Measurements from ENCODE around the gene COL24A1. TPM values are rescaled to one million over a fixed set of nuclear protein-coding genes. Genes with fewer than 3 reads are reported as not detected.

COL24A1 gene
- total RNA-seq, 2 experiments from 2014 or later, result not detected

DNA sequence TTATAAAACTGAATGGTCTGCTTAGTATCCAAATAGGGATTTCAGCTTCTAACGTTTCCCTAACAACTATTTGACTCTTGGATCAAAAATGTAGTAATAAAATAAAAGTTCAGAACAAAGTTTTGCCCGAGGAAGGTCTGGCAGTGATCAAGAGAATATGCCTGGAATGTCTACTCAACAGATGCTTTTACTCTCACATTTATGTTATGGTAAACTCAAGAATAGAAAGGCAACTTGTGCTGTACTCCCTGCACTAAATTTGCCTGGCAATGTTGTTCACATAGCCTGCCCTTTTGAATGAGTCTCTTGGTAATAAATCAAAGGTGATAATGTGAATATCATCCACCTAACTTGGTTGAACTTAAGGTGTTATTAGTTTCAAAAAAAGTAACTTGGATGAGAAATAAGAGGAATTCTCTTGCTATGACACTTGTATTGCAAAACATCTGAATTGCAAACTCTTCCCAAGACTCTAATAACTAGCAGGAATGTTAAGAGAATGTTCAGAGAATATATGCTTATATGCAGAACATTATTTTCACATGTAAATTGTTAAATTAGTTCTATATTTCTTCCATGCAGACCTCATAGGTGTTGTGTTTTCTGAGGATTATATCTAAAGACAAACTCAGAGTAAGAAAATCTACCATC is 215.8 kb downstream of the COL24A1 start:
- ChIA-PET CTCF (no interaction called here), POLR2A (no interaction called here)
- Mint-ChIP-seq H3K4me3 (no peak overlapping the region), H3K36me3 (no peaks in the 10 kb centered on the region), H3K27me3 (no peaks in the 10 kb centered on the region), H3K9me3 (no peaks in the 10 kb centered on the region), H3K4me1 (ENCODE audit: low read depth) (no peaks in the 10 kb centered on the region), H3K27ac (no peak overlapping the region)
- DNase-seq, result no peak
- intact Hi-C loops (cut with micrococcal nuclease), result no loop called here

GRCh38 chr1:85938829-85939228 is 217.7 kb downstream of the COL24A1 start:
- ChIA-PET POLR2A (no interaction called here), CTCF (no interaction called here)
- Mint-ChIP-seq H3K36me3 (no peaks in the 10 kb centered on the region), H3K9me3 (no peaks in the 10 kb centered on the region), H3K4me3 (no peak overlapping the region), H3K27me3 (no peaks in the 10 kb centered on the region), H3K27ac (no peak overlapping the region), H3K4me1 (ENCODE audit: low read depth) (no peaks in the 10 kb centered on the region)
- intact Hi-C loops (cut with micrococcal nuclease), result no loop called here
- DNase-seq, result no peak

DNA sequence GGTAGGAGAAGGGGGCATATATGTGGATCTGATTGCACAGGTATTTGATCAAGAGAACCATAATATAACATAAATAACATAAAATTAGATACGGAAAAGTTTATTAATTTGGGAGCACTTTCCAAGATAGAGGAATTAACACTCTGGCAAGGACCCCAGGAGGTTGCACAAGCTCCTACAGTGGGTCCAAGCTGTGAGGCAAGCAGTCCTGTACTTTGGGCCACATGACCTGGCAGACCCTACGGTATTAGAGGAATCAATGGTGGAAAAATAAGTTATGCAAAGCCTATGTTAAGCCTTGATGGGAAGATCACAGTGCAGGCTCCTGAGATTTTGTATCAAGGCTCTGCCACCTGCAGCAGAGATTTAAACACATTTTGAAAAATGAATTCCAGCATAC is 220.1 kb downstream of the COL24A1 start:
- intact Hi-C loops (cut with micrococcal nuclease), result no loop called here
- H3K4me1 Mint-ChIP-seq (ENCODE audit: low read depth), result no peaks in the 10 kb centered on the region
- ChIA-PET POLR2A (no interaction called here), CTCF (no interaction called here)
- H3K9me3 Mint-ChIP-seq, result no peaks in the 10 kb centered on the region
- no peaks in the 10 kb centered on the region for H3K36me3 Mint-ChIP-seq
- DNase-seq, result no peak
- H3K27me3 Mint-ChIP-seq, result no peaks in the 10 kb centered on the region
- no peak overlapping the region for H3K4me3 Mint-ChIP-seq
- no peak overlapping the region for H3K27ac Mint-ChIP-seq

DNA sequence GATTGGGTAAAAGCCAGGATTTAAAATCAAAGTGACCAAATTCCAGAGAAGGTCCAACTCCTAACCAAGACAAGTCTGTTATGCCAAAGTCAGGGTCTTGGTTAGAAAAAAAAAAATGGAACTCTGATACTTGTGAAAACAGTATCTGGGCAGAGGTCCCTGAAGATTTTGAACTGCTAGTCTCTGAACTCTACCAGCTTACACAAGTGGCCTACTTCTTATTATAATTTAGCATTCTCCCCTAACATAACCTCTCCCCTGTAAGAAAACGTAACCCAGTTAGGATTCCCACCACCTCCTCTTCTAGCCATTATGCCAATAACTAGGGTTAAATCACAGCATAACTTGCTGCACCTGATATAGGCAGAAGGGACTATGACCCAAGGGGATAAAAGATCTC is 220.5 kb downstream of the COL24A1 start:
- POLR2A ChIA-PET, result no interaction called here
- Mint-ChIP-seq H3K4me3 (no peak overlapping the region), H3K9me3 (no peaks in the 10 kb centered on the region), H3K27ac (no peak overlapping the region), H3K36me3 (no peaks in the 10 kb centered on the region), H3K4me1 (ENCODE audit: low read depth) (no peaks in the 10 kb centered on the region), H3K27me3 (no peaks in the 10 kb centered on the region)
- intact Hi-C loops (cut with micrococcal nuclease), result no loop called here
- CTCF ChIA-PET, result no interaction called here
- no peak for DNase-seq

- CTCF ChIA-PET, result no interaction called here
- Mint-ChIP-seq H3K4me3 (no peak overlapping the region), H3K27ac (no peak overlapping the region), H3K36me3 (no peaks in the 10 kb centered on the region), H3K27me3 (no peaks in the 10 kb centered on the region), H3K9me3 (no peaks in the 10 kb centered on the region), H3K4me1 (ENCODE audit: low read depth) (no peaks in the 10 kb centered on the region)
- DNase-seq, result no peak
- POLR2A ChIA-PET, result no interaction called here
- intact Hi-C loops (cut with micrococcal nuclease), result no loop called here
These were observed 221.3 kb downstream of the COL24A1 start for GRCh38 chr1:85935234-85935633.

DNA sequence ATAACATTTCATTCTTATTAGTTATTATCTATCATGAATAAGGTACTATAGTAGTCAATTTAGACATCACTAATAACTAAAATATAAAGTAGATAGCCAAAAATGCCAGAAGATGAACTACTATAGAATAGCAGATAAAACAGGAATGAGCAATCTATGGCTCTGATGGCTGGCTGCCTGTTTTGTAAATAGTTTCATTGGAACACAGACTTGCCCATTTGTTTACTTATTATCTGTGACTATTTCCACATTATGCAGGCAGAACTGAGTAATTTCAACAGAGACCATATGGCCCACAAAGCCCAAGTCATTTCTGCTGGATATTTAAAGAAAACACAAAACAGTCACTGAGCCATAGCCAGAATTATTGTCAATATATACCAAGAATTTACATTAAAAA is 222.1 kb downstream of the COL24A1 start:
- POLR2A ChIA-PET, result no interaction called here
- no peak for DNase-seq
- intact Hi-C loops (cut with micrococcal nuclease), result no loop called here
- no peak overlapping the region for H3K27ac Mint-ChIP-seq
- H3K36me3 Mint-ChIP-seq, result no peaks in the 10 kb centered on the region
- CTCF ChIA-PET, result no interaction called here
- H3K4me1 Mint-ChIP-seq (ENCODE audit: low read depth), result no peaks in the 10 kb centered on the region
- H3K4me3 Mint-ChIP-seq, result no peak overlapping the region
- H3K27me3 Mint-ChIP-seq, result no peaks in the 10 kb centered on the region
- no peaks in the 10 kb centered on the region for H3K9me3 Mint-ChIP-seq

DNA sequence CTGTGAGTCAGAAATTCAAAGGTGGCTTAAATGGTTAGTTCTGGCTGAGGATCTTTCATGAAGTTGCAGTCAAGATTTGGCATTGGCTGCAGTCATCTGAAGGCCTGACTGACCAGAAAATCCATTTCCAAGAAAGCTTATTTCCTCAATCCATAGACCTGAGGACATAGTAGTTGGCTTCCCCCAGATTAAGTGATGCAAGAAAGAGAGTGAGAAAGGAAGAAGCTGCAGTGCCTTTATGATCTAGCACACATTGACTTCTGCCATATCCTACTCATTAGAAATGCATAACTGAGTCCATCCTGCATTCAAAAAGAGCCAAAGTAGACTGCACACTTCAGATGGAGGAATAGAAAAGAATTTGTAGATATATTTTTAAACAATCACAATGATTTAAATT is 222.6 kb downstream of the COL24A1 start:
- intact Hi-C loops (cut with micrococcal nuclease), result no loop called here
- no peak for DNase-seq
- Mint-ChIP-seq H3K9me3 (no peaks in the 10 kb centered on the region), H3K4me3 (no peak overlapping the region), H3K36me3 (no peaks in the 10 kb centered on the region), H3K4me1 (ENCODE audit: low read depth) (no peaks in the 10 kb centered on the region), H3K27ac (no peak overlapping the region), H3K27me3 (no peaks in the 10 kb centered on the region)
- POLR2A ChIA-PET, result no interaction called here
- CTCF ChIA-PET, result no interaction called here

DNA sequence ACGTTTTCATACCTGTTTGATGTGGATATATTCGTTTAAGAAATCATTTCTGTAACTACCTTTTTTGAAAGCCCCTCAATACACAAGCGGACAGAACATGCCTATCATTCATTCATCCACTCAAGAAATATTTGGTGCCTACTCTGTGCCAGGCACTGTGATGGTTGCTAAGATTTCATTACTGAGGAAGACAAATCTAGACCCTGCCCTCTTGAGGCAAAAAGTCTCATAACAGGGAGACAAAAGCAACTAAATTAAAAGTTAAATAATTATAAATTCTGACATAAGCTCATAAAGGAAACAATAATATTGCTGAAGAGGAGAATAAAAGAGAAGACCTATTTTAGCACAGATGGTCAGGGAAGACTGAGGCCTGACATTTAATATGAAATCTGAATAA is 244.8 kb downstream of the COL24A1 start:
- ChIA-PET POLR2A (no interaction called here), CTCF (no interaction called here)
- Mint-ChIP-seq H3K27ac (no peak overlapping the region), H3K4me1 (ENCODE audit: low read depth) (no peaks in the 10 kb centered on the region), H3K4me3 (no peak overlapping the region), H3K36me3 (no peaks in the 10 kb centered on the region), H3K9me3 (no peaks in the 10 kb centered on the region), H3K27me3 (no peaks in the 10 kb centered on the region)
- DNase-seq, result no peak
- intact Hi-C loops (cut with micrococcal nuclease), result no loop called here

DNA sequence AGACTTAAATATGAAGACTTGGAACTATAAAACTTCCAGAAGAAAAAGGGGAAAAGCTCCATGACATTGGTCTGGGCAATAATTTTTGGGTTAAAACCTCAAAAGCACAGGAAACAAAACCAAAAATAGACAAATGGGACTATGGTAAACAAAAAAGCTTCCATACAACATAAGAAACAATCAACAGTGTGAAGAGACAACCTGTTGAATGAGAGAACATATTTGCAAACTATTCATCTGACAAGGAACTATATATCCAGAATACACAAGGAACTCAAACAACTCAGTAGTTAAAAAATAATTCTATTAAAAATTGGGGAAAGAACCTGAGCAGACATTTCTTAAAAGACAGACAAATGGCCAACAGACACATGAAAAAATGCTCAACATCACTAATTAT is 255.7 kb downstream of the COL24A1 start:
- no peaks in the 10 kb centered on the region for H3K9me3 Mint-ChIP-seq
- DNase-seq, result no peak
- ChIA-PET CTCF (no interaction called here), POLR2A (no interaction called here)
- no peaks in the 10 kb centered on the region for H3K4me1 Mint-ChIP-seq (ENCODE audit: low read depth)
- H3K4me3 Mint-ChIP-seq, result no peak overlapping the region
- no peaks in the 10 kb centered on the region for H3K36me3 Mint-ChIP-seq
- no peaks in the 10 kb centered on the region for H3K27me3 Mint-ChIP-seq
- intact Hi-C loops (cut with micrococcal nuclease), result no loop called here
- H3K27ac Mint-ChIP-seq, result no peak overlapping the region

GRCh38 chr1:85898861-85899260 is 257.7 kb downstream of the COL24A1 start:
- H3K36me3 Mint-ChIP-seq, result no peaks in the 10 kb centered on the region

DNA sequence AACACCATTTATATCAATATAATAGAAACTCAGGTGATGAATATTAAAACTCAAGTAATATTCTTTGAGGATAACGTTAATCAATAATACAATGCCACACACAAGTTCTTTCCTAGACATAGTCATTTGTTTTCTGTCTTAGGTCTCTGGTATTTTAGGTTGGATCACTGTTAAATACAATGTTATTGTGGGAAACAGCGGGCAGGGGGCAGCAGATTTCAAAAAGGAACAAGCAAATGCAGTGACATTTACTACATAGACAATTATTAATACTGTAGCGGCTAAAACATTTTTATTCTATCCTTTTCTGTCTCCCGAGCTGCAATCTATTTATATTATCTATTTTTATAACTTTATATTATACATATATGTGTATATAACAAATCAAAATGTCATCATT is 261.9 kb downstream of the COL24A1 start:
- no peak for DNase-seq
- no peaks in the 10 kb centered on the region for H3K27me3 Mint-ChIP-seq
- ChIA-PET CTCF (interaction anchor here (1.1 kb wide), 1 partner anchor 9 kb away, joined by 4 read pairs; no protein-coding TSS in a partner anchor), POLR2A (no interaction called here)
- no peaks in the 10 kb centered on the region for H3K4me1 Mint-ChIP-seq (ENCODE audit: low read depth)
- no peaks in the 10 kb centered on the region for H3K36me3 Mint-ChIP-seq
- no peak overlapping the region for H3K27ac Mint-ChIP-seq
- intact Hi-C loops (cut with micrococcal nuclease), result no loop called here
- H3K4me3 Mint-ChIP-seq, result no peak overlapping the region
- H3K9me3 Mint-ChIP-seq, result no peaks in the 10 kb centered on the region

More at GRCh38 chr1:85898861-85899260, 257.7 kb downstream of the COL24A1 start:
- intact Hi-C loops (cut with micrococcal nuclease), result no loop called here
- H3K9me3 Mint-ChIP-seq, result no peaks in the 10 kb centered on the region
- no peaks in the 10 kb centered on the region for H3K27me3 Mint-ChIP-seq
- H3K27ac Mint-ChIP-seq, result no peak overlapping the region
- H3K4me3 Mint-ChIP-seq, result no peak overlapping the region
- ChIA-PET POLR2A (no interaction called here), CTCF (no interaction called here)
- H3K4me1 Mint-ChIP-seq (ENCODE audit: low read depth), result no peaks in the 10 kb centered on the region
- no peak for DNase-seq

- no peak overlapping the region for H3K27ac Mint-ChIP-seq
- no peak overlapping the region for H3K4me3 Mint-ChIP-seq
- intact Hi-C loops (cut with micrococcal nuclease), result no loop called here
- no peaks in the 10 kb centered on the region for H3K36me3 Mint-ChIP-seq
- DNase-seq, result no peak
- ChIA-PET POLR2A (no interaction called here), CTCF (no interaction called here)
- no peaks in the 10 kb centered on the region for H3K9me3 Mint-ChIP-seq
- no peaks in the 10 kb centered on the region for H3K27me3 Mint-ChIP-seq
- no peaks in the 10 kb centered on the region for H3K4me1 Mint-ChIP-seq (ENCODE audit: low read depth)
These were observed 264.2 kb downstream of the COL24A1 start for GRCh38 chr1:85892366-85892765.

DNA sequence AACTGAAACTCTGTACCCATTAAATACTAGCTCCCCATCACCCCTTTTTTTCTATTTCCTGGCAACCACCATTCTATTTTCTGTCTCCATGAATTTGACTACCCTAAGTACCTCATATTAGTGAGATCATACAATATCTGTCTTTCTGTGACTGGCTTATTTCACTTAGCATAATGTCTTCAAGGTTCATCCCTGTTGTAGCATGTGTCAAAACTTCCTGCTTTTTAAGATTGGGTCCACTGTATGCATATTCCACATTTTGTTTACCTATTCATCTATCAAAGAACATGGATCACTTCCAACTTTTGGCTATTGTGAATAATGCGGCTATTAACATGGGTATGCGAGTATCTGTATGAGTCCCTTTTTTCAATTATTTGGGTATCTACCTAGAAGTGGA is 266.7 kb downstream of the COL24A1 start:
- intact Hi-C loops (cut with micrococcal nuclease), result no loop called here
- H3K4me3 Mint-ChIP-seq, result no peak overlapping the region
- POLR2A ChIA-PET, result no interaction called here
- no peak overlapping the region for H3K27ac Mint-ChIP-seq
- CTCF ChIA-PET, result no interaction called here
- no peak for DNase-seq
- H3K9me3 Mint-ChIP-seq, result no peaks in the 10 kb centered on the region
- no peaks in the 10 kb centered on the region for H3K27me3 Mint-ChIP-seq
- no peaks in the 10 kb centered on the region for H3K4me1 Mint-ChIP-seq (ENCODE audit: low read depth)
- H3K36me3 Mint-ChIP-seq, result no peaks in the 10 kb centered on the region

- DNase-seq, result no peak
These were observed 267.7 kb downstream of the COL24A1 start for GRCh38 chr1:85888921-85889320.

More at GRCh38 chr1:85888921-85889320, 267.7 kb downstream of the COL24A1 start:
- Mint-ChIP-seq H3K36me3 (no peaks in the 10 kb centered on the region), H3K4me1 (ENCODE audit: low read depth) (no peaks in the 10 kb centered on the region), H3K4me3 (no peak overlapping the region), H3K9me3 (no peaks in the 10 kb centered on the region), H3K27ac (no peak overlapping the region), H3K27me3 (no peaks in the 10 kb centered on the region)
- POLR2A ChIA-PET, result no interaction called here
- intact Hi-C loops (cut with micrococcal nuclease), result no loop called here
- CTCF ChIA-PET, result no interaction called here
